Lower leg skin (tissue), 3 donors: ENCODE results near the gene CAV2.

Experiments used
- POLR2A ChIP-seq, 2 donors: fragments of 450-650 bp; IDR thresholded peaks; one replicate each; pipeline ENCODE4 v1.6.1; 2016 to 2017; ENCODE audit warnings: antibody characterized with exemption in 2 of 2, mild to moderate bottlenecking in 1 of 2, moderate library complexity in 1 of 2
- TF ChIP-seq, protein P1 (sequence below), 3 donors: fragments of 450-650 bp; IDR thresholded peaks; one replicate each; pipeline ENCODE4 v1.5.1; 2016; ENCODE audit warnings: antibody characterized with exemption in 3 of 3, mild to moderate bottlenecking in 3 of 3, moderate library complexity in 2 of 3

DNA sequence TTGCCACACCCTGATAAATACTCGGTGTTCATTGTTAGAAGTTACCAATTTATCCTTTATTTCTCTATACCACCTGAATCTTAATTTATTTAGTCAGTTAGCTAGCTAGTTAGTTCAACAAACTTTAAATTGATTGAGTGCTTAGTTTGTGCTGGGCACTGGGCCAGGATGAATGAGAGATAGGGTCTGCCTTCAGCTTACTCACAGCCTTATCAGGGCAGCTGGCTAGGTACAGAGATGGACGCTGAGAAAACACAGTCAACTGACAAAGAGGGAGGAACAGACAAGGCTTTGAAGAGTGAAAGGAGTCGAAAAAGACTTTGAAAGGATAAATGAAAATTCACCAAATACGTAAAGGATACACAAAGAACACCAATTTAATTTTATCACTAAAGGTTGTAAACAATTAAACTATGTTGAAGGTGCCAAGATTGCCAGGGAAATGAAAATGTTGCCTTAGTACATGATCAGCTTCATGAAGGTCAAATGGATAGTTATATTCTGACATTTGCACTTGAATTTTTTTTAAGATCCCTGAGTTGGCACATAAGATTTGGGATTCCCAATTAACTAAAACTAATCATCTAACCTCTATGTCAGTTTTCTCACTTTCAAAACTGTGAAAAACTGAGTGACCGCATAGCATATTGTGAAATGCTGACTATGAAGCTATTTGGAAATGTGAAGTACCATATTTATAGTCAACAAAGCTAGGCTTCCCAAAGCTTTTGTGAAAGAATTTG, 2.1 kb downstream of the CAV2 start:
- TF ChIP-seq, protein P1, sequence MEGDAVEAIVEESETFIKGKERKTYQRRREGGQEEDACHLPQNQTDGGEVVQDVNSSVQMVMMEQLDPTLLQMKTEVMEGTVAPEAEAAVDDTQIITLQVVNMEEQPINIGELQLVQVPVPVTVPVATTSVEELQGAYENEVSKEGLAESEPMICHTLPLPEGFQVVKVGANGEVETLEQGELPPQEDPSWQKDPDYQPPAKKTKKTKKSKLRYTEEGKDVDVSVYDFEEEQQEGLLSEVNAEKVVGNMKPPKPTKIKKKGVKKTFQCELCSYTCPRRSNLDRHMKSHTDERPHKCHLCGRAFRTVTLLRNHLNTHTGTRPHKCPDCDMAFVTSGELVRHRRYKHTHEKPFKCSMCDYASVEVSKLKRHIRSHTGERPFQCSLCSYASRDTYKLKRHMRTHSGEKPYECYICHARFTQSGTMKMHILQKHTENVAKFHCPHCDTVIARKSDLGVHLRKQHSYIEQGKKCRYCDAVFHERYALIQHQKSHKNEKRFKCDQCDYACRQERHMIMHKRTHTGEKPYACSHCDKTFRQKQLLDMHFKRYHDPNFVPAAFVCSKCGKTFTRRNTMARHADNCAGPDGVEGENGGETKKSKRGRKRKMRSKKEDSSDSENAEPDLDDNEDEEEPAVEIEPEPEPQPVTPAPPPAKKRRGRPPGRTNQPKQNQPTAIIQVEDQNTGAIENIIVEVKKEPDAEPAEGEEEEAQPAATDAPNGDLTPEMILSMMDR (IDR thresholded peaks at IDR 0.05), result no peak
- no peak for TF ChIP-seq POLR2A (IDR thresholded peaks at IDR 0.05)
